Stimulated activated CD8-positive, alpha-beta memory T cell treated with anti-CD3 and anti-CD28 coated beads, Interleukin-4, amount 100 ng/mL, for 4 hours (primary cell): Measurements from ENCODE around the gene ZNF100.
"Not testable (repeated sequence)": the region's sequence is repeated elsewhere in the genome, so short reads cannot be mapped to it uniquely, and the experiment has no call there.

Experiments used
- DNase-seq, 2 donors: peaks; one replicate each; pipeline ENCODE4 v3.0.0-alpha.2; 2020; ENCODE audit warnings: low read depth in 2 of 2, low spot score in 1 of 2

Gene ZNF100

DNA sequence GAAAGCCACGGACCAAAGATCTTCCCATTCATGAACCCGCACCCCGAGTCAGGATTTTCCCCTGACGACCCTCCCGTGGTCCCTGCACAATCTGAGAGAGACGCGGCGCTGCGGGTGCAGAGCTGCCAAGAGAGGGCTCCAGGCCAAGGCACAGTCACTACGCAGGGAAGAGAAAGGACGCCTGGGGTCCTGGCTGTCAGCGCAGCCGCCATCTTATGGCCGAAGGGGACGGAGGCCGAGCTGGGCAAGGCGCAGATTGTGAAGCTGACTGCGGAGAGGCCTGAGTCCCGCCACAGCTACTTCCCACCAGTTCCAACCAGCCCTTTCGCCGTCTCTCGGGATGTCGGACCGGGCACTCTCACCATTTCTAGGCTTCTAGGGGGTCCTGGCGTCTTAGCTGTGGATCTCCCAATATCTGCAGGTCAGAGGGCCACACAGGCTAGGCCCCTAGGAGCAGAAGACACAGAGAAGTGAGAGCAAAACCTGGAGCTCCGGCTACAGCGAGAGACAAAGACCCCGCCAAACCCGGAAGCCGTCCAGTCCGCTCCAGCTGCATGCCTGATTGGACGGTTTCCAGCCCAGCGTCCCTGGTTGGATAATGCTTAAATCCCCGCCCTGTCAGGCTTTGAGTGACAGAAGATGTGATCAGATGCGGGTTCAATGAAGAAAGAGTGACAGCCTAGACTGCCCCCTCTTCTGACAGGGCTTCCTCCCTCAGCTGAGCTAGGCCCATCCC lies at the start of gene ZNF100:
ZNF100 (minus strand) TSS at position 515 of the 736 bp plus-strand sequence; CDS start at position 365, 150 bp downstream.
- peak; percentile 72 to 73 for DNase-seq

DNA sequence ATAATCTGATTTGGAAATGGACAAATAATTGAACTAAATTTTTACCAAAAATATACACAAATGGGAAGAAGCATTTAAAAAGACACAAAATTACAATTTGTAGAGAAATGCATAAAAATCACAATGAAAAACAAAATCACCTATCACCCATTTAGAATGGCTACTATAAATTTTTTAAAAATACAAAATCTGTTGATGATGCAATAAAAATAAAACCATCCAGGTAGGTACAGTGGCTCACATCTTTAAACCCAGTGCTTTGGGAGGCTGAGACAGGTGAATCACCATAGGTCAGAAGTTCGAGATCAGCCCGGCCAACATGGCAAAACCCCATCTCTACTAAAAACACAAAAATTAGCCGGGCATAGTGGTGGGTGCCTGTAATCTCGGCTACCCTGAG lies 45.1 kb upstream of the ZNF100 start:
- DNase-seq = no peak

DNA sequence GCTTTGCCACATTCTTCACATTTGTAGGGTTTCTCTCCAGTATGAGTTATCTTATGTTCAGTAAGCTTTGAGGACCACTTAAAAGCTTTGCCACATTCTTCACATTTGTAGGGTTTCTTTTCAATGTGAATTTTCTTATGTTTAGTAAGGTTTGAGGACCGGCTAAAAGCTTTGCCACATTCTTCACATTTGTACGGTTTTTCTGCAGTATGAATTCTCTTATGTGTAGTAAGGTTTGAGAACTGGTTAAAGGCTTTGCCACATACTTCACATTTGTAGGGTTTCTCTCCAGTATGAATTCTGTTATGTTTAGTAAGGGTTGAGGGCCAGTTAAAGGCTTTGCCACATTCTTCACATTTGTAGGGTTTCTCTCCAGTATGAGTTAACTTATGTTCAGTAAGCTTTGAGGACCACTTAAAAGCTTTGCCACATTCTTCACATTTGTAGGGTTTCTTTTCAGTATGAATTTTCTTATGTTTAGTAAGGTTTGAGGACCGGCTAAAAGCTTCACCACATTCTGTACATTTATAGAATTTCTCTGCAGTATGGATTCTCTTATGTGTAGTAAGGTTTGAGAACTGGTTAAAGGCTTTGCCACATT lies 41.1 kb upstream of the ZNF100 start:
- not testable (repeated sequence) for DNase-seq

DNA sequence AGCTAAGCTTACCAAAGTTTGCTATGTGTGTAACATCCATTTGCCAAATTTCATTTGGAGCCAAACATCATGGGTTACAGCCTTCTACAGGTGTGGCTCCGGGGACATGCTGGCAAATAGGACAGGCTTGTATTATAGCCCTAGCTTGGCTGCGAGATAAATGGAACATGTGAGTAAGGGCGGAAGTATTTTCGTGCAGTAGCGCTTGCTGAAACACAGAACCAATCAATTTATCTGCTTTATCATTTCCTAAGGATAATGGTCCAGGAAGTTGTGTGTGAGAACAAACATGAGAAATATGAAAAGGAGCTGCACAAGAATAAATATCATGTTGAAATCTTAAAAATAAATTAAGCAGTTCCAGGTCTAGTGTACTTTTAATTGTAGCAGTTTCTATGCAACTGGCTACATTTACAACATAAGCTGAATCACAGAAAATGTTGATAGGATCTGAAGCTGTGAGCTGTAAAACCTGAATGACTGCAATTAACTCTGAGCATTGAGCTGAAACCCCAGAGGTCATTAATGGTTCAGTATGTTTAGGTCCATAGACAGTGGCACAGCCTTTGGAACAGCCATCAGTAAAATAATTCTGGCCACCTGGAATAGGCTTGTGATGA lies 22.2 kb upstream of the ZNF100 start:
- no peak for DNase-seq

DNA sequence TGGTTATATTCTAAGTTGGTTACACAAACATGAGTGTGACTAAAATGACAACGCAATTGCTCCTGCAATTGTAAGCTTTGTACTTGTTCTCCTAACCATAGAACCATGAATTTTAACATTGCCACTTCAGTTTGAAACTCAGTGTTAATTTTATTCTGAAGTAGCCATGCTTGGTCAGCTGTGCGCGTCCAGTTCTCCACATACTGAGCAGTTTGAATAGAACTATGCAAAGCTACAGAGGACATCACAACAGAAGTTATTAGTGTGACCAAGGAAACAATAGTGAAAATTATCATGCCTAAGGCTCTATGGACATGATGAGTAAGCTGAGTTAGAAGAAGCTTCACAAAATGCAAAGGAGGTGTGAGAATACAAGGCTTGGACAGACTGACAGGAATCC lies 19.6 kb upstream of the ZNF100 start:
- DNase-seq = no peak

DNA sequence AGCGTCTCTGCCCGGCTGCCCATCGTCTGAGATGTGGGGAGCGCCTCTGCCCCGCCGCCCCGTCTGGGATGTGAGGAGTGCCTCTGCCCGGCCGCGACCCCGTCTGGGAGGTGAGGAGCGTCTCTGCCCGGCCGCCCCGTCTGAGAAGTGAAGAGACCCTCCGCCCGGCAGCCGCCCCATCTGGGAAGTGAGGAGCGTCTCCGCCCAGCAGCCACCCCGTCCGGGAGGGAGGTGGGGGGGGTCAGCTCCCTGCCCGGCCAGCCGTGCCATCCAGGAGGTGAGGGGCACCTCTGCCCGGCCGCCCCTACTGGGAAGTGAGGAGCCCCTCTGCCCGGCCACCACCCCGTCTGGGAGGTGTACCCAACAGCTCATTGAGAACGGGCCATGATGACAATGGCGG lies 8.4 kb upstream of the ZNF100 start:
- not testable (repeated sequence) for DNase-seq

DNA sequence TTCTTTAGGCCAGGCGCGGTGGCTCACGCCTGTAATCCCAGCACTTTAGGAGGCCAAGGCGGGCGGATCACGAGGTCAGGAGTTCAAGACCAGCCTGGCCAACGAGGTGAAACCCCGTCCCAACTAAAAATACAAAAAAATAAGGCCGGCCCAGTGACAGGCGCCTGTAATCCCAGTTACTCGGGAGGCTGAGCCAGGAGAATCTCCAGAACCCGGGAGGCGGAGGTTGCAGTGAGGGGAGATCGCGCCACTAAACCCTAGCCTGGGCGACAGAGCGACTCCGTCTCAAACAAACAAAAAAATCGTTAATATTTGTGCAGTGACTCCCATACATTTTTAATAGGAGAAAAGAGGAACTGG lies 694 bp downstream of the ZNF100 start:
- DNase-seq = not testable (repeated sequence)

DNA sequence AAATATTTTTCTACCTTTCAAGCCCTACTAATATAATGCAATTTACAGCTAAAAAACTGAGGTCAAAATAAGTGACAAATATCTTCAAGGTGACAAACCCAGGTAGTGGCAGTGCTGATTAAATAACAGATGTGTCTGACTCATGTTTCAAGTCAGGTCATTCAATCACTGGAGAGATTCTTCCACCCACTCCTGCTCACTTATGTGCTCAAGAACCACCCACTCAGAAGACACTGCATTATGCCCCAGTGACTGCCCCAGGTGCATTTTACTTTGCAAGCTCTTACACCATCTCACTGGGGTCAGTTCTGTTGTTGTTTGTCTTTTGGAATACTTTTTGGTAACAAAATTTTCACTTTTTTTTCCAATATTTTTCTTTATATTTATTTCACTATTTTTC lies 2.2 kb downstream of the ZNF100 start:
- no peak for DNase-seq

DNA sequence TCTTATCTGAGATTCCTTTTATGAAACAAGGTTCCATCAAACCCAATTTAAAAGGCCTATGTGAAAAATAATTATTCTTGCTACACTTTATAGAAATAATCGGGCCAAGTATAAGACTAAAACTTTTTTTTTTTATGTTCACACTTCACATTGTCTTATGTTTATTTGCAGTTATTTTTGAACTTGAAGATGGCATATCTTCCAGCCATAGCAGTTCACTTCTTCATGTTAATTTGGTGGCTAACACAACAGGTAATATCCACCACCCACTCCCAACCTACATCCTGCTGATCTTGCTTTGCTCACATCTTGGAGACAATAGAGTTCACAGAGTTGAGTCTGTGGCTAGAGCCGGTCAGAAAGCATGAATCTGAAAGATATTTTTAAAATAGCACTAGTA lies 5.8 kb downstream of the ZNF100 start:
- not testable (repeated sequence) for DNase-seq

DNA sequence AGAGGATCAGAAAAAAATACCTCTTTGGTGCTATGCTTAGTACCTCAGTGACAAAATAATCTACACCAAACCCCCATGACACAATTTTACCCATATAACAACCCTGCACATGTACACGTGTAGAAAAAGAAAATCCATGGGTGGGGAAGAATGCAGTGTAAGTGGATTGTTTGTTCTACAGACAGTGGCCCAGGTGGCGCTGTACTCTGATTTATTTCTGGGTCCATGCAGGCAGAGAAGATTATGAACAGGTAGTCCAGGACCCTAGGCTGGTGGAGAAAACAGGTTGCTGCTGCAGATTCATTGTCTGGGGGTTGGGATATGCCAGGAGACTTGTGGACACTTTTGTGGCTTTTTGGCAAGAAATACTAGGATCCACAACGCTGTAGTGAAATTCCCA lies 9.1 kb downstream of the ZNF100 start:
- no peak for DNase-seq

DNA sequence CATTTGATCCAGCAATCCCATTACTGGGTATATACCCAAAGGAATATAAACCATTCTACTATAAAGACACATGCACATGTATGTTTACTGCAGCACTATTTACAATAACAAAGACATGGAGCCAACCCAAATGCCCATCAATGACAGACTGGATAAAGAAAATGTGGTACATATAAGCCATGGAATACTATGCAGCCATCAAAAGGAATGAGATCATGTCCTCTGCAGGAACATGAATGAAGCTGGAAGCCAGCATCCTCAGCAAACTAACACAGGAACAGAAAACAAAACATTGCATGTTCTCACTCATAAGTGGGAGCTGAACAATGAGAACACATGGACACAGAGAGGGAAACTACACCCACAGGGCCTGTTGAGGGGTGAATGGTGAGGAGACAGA lies 11.8 kb downstream of the ZNF100 start:
- DNase-seq = not testable (repeated sequence)

DNA sequence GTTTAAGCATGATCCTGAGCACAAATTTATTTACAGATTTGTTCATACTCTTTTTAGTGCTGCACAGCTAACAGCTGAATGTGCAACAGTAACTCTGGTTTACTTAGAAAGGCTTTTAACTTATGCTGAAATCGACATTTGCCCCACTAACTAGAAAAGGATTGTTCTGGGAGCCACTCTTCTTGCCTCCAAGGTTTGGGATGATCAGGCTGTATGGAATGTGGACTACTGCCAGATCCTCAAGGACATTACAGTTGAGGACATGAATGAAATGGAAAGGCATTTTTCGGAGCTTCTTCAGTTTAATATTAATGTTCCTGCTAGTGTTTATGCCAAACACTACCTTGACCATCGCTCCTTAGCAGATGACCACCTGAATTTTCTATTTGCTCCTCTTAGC lies 16.0 kb downstream of the ZNF100 start:
- no peak for DNase-seq

DNA sequence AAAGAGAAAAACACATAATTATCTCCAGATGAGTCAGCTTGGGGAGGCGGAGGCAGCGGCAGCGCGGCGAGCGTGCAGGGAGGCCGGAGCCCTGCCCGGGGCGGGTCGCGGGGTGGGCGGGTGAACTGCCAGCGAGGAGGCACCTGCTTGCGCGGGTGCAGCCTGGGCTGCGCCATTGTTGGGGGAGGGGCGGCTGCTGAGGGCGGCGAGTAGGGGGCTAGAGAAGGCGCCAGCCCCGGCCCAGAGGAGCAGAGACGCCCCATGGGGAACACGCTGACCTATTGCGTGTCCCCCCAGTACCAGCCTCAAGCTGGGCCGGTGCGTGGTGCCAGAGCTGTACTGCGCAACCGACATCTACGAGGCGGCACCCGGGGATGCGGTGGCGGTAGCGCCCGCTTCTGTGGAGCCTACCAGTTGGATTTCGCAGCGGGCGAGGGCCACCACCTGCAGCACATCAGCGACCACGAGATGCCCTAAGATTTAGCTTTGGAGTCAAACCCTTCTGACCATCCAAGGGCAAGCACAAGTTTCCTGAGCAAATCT lies 16.7 kb downstream of the ZNF100 start:
- no peak for DNase-seq

DNA sequence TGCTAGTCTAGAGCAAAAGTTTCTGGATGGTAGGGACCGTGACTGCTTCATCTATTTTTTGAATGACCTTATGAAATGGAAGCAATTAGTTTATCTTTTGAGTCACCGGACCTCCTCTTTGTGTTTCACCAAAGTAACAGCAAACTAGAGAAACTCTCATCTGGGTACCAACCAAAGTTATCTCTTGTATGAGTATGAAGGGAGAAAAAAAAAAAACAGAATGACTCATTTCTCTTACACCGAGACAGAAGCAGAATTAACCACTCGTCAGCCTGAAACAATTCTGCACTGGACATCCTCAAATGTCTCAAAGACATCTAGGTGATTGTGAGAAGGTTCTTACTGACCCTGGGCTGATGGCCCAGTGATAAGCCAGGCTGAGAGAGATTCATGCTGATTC lies 18.3 kb downstream of the ZNF100 start:
- DNase-seq = no peak

DNA sequence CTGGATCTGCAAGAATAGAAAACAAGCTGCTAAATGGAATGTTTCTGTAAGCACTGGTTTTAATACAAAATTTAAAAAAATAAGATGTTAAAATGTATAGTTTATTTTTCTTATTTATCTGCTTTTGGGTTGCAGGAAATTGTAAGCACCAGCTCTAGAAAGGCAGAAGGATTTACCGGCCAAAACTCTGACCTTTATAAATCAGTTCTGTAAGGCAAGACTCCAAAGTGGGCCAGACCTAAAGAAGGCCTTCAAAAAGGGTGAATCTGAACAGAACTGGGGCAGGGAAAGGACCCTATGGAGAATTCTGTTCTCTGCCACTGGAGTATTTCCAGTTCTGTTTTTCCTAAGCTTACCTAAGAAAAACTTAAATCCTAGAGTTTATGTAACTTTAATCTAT lies 19.3 kb downstream of the ZNF100 start:
- no peak for DNase-seq

DNA sequence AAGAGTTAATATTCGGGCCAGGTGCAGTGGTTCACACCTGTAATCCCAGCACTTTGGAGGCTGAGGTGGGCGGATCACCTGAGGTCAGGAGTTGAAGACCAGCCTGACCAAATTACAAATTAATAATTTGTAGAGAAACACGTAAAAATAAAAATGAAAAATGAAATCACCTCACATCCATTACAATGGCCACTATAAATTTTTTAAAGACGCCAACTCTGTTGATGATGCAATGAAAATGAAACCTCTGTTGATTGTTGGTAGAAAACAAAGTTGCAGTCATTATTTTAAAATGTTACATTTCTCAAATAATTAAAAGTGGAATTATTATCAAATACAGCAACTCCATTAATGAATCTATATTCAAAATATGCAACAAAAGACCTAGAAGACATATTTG lies 26.8 kb downstream of the ZNF100 start:
- no peak for DNase-seq

DNA sequence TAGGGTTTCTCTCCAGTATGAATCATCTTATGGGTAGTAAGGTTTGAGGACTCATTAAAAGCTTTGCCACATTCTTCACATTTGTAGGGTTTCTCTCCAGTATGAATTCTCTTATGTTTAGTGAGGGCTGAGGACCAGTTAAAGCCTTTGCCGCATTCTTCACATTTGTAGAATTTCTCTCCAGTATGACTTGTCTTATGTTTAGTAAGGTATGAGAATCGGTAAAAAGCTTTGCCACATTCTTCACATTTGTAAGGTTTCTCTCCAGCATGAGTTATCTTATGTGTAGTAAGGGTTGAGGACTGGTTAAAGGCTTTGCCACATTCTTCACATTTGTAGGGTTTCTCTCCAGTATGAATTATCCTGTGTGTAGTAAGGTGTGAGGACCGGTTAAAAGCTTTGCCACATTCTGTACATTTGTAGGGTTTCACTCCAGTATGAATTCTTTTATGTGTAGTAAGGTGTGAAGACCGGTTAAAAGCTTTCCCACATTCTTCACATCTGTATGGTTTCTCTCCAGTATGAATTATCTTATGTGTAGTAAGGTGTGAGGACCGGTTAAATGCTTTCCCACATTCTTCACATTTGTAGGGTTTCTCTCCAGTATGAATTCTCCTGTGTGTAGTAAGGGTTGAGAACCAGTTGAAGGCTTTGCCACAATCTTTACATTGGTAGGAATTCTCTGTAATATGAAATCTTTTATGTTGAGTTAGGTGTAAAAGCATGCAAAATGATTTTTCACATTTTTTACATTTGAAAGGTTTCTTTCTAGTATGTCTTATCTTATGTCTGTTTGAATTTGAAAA lies 40.2 kb downstream of the ZNF100 start:
- not testable (repeated sequence) for DNase-seq

DNA sequence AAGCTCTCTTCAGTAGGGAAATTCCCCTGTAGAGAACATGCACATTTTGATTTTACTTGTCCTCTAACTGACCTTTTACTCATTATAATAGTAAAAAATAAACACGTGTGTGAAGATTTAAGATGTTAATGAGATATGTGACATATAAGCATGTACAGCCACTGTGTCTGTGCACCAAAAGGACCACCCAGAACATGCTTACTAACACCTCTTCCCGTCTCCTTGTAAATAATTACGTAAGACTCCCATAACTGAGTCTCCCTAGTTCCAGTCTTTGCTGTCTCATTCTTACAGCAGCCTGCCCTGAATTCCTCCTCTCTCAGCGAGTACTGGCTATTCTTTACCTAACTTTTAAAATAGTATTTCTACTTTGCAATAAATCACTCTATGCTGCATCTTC lies 53.6 kb downstream of the ZNF100 start:
- DNase-seq = no peak

DNA sequence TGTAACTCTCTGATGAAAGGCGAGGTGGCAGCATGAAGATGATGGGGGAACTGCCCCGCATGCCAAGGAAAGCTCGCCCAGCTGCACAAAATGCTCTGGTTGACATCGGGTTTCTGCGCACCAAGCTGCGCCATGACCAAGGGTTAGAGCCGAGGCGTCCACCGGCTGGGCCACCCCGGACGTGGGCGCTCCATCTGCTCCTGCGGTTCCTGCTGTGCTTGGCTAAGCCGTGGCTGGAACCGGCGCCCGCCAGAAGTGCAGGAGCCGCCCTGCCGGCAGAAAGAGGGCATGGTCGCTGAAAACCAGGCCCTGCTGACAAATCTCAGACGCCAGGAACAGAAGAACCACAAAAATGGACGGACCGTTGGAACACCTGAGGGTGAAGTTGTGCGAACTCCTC lies 57.9 kb downstream of the ZNF100 start:
- DNase-seq = no peak

DNA sequence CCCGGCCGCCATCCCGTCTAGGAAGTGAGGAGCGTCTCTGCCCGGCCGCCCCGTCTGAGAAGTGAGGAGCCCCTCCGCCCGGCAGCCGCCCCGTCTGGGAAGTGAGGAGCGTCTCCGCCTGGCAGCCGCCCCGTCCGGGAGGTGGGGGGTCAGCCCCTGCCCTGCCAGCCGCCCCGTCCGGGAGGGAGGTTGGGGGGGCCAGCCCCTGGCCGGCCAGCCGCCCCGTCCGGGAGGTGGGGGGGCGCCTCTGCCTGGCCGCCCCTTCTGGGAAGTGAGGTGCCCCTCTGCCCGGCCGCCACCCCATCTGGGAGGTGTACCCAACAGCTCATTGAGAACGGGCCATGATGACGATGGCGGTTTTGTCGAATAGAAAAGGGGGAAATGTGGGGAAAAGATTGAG lies 59.5 kb downstream of the ZNF100 start:
- DNase-seq = not testable (repeated sequence)

DNA sequence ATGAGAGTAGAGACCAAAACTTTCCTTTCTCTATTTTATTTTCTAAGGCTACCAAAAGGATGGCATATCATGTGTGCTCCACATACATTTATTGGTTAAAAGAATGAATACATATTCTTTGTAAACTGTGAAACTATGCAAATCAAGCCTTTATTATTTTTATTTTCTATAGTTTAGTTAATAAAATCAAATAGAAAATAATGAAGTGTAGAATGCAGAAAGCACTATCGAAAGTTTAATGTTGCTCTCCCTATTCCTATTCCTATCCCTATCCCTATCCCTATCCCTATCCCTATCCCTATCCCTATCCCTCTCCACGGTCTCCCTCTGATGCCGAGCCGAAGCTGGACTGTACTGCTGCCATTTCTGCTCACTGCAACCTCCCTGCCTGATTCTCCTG lies 60.3 kb downstream of the ZNF100 start:
- DNase-seq = no peak

DNA sequence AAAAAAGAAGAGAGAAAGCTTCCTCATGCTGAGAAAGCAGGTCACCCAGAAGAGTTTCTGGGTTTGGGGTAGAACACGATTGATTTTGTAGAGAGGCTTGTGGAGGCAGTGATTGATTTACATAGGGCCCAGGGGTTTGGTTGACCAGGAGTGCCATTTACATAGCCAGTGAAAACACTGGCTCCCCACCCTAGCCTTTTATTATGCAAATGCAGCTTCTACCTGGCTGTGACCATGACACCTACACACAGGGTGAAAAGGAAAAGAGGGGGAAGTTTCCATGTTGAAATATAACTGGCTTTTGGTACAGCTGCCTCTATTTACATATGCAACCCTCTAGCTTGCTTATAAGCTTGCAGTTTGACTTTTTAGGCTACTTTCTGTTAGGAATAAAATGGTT lies 62.0 kb downstream of the ZNF100 start:
- no peak for DNase-seq
